Epithelial cell of esophagus (primary cell): ENCODE measurements around the gene TCERG1L.

ENCODE experiments used
- DNase-seq: peaks from one replicate; pipeline ENCODE4 v3.0.0; 2010; ENCODE audit warnings: low read depth
- H3K4me3 ChIP-seq: 2 replicates; pipeline ENCODE4 v1.5.1; 2011; ENCODE audit warnings: mild to moderate bottlenecking, low read length, control low read depth
- TF ChIP-seq, protein P1 (sequence below): IDR thresholded peaks from 2 replicates; pipeline ENCODE4 v1.5.1; 2011; ENCODE audit warnings: low read depth, mild to moderate bottlenecking, low read length, control low read depth, inconsistent platforms; ENCODE audit not compliant: insufficient read depth; ENCODE audit errors: missing control alignments

The TCERG1L gene

GRCh38 chr10:131187274-131187673 is 124.2 kb downstream of the TCERG1L start:
- TF ChIP-seq, protein P1, sequence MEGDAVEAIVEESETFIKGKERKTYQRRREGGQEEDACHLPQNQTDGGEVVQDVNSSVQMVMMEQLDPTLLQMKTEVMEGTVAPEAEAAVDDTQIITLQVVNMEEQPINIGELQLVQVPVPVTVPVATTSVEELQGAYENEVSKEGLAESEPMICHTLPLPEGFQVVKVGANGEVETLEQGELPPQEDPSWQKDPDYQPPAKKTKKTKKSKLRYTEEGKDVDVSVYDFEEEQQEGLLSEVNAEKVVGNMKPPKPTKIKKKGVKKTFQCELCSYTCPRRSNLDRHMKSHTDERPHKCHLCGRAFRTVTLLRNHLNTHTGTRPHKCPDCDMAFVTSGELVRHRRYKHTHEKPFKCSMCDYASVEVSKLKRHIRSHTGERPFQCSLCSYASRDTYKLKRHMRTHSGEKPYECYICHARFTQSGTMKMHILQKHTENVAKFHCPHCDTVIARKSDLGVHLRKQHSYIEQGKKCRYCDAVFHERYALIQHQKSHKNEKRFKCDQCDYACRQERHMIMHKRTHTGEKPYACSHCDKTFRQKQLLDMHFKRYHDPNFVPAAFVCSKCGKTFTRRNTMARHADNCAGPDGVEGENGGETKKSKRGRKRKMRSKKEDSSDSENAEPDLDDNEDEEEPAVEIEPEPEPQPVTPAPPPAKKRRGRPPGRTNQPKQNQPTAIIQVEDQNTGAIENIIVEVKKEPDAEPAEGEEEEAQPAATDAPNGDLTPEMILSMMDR, result no peak
- H3K4me3 ChIP-seq, result no peak overlapping the region
- no peak for DNase-seq

DNA sequence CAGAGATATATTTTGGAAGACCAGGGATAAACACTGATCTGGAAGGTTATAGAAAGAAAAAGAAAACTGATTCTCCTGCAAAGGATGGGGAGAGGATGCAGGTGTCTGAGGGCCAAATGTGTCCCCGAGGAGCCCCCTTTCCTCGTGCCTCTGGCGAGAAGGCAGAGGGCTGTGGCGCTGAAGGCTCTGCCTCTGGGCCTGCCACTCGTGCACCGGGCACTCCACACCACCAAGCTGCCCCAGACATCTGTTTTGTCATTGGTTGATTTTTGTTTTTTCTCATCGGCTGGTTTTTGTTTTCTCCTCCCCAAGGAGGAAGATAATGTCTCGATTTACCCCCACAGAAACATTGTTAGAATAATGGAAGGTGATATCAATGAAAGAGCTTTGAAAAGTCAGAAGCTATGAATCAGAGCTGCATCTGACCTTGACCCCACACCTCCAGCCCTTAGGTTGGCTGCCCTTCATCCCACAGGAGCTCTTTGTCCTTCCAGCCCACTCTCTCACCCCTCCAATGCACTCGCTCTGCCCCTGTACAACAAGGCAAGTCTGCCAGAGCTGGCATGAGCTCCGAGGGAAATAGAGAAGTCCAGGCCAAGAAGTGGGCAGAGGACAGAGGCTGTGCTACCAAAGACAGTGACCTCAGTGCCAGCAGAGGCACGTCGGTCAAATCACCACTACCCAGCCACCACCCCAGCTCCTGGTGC is 124.8 kb downstream of the TCERG1L start:
- TF ChIP-seq, protein P1, result no peak
- H3K4me3 ChIP-seq, result no peak overlapping the region
- no peak for DNase-seq

DNA sequence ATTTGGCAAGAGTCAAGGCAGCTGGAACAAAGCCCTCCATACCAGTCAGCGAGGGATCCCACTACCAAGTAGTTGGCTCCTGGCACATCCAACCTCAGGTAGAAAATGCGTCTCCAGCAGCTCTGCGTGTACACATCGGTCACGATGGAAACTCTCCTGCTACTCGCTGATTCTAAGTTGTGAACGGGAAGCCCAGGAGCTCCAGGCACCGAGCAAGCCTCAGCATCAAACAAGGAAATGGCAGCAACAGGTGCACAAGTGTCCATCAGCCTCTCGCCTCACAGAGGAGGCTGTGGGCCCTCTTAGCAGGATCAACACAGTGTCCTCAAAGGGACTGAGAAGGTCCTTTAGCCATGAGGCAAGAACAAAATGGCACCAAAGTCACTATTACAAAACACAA is 127.0 kb downstream of the TCERG1L start:
- H3K4me3 ChIP-seq, result no peak overlapping the region
- no peak for DNase-seq
- TF ChIP-seq, protein P1, result no peak

DNA sequence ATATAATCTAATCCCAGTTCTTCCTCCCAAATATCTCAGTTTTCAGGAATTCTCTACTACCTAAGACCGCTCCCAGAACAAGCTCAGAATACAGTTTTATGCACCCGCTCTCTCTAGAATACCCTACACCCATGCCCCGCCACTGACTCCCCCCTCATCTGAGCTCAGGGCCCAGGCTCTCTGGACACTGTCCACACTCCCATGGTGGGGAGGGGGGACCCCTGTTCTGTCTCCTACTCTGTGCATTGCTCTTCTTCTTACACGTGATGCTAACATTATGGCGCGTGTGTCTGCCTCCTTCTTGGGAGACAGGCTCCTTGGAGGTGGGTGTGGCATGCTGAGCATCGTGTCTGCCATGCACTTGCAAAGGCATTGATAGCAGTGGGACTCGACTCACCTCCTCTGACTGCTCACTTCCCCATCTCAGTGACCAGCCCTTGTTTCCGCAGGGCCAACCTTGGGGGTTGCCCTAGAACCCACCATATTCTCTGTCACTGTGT is 127.9 kb downstream of the TCERG1L start:
- TF ChIP-seq, protein P1, result no peak
- DNase-seq, result no peak
- no peak overlapping the region for H3K4me3 ChIP-seq

GRCh38 chr10:131181456-131181855 is 130.1 kb downstream of the TCERG1L start:
- TF ChIP-seq, protein P1, result no peak
- no peak for DNase-seq
- no peak overlapping the region for H3K4me3 ChIP-seq

GRCh38 chr10:131180740-131181415 is 130.6 kb downstream of the TCERG1L start:
- no peak overlapping the region for H3K4me3 ChIP-seq
- DNase-seq, result no peak
- TF ChIP-seq, protein P1, result no peak
